ENCODE results near the gene SPNS2. TPM values are rescaled to one million over a fixed set of nuclear protein-coding genes. Genes with fewer than 3 reads are reported as not detected.

Gene SPNS2
- total RNA-seq, 3 donors from 2014 or later: 9.2 to 24.5 (median 11.0) TPM

DNA sequence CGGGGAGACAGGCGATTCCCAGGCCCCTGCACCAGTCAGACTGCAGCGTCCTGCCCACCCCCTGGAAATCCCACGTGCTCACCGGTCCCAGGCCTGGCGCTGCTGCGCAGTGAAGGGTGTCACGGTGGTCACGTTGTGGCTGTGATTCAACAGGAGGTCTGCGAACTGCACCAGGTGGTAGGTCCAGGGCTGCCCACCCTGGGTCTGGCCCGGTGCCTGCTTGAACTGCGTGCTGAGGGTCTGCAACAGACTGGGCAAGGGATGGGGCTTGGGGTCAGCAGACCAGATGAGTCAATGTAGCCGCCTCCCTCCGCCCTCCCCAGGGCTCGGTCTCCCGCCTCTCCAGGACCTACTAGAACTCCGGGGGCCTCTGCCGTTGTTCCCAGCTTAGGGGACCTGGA is 49.4 kb downstream of the SPNS2 start:
- ATAC-seq: no peak
- Histone ChIP-seq H3K4me1 (ENCODE audit: low read depth) (no peaks in the 10 kb centered on the region), H3K4me3 (no peak overlapping the region), H3K36me3 (ENCODE audit: low read depth) (no peaks in the 10 kb centered on the region), H3K9me3 (no peaks in the 10 kb centered on the region)
- TF ChIP-seq, protein P1, sequence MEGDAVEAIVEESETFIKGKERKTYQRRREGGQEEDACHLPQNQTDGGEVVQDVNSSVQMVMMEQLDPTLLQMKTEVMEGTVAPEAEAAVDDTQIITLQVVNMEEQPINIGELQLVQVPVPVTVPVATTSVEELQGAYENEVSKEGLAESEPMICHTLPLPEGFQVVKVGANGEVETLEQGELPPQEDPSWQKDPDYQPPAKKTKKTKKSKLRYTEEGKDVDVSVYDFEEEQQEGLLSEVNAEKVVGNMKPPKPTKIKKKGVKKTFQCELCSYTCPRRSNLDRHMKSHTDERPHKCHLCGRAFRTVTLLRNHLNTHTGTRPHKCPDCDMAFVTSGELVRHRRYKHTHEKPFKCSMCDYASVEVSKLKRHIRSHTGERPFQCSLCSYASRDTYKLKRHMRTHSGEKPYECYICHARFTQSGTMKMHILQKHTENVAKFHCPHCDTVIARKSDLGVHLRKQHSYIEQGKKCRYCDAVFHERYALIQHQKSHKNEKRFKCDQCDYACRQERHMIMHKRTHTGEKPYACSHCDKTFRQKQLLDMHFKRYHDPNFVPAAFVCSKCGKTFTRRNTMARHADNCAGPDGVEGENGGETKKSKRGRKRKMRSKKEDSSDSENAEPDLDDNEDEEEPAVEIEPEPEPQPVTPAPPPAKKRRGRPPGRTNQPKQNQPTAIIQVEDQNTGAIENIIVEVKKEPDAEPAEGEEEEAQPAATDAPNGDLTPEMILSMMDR (IDR thresholded peaks at IDR 0.05): no peak
- DNase-seq: peak in 2 of 3 donors; percentile 18 to 31
- intact Hi-C loops (cut with DNase I, micrococcal nuclease): no loop called here

DNA sequence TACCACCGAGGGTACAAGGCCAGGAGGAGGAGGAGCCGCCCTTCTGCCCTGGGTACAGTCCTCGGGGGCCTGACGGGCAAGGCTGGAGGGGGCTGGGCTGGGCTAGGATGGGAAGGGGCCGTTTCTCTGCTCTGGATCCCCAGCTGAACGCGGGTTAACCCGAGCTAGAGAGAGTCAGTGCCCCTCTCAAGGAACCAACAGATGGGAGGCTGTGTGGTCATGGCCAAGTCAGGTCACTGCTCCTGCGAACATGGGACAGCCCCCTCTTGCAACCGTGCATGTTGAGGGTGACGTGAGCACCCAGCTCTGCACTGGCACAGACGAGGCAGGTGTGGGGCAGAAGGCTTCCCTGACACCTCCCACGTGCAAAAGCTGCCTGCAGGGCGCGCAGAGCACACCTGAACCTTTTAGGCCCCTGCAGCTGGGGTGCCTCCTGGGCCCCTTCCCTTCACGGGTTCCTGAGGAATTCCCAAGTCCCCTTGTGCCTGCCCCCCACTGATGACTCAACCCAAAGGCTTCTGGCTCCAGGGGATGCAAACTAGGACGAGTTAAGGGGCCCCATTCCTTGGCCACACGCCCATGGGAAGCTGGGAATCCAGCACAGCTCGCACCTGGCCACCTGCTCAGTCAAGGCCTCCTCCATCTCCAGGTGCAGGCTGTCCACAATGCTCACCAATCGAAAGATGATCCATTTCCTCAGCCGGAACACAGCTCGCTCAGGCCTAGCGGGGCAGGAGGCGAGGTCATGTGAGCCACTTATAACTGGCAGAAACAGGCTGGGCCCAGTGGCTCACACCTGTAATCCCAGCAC is 50.2 kb downstream of the SPNS2 start:
- ATAC-seq (no peak), DNase-seq (peak in 2 of 3 donors; percentile 14 to 25)
- Histone ChIP-seq H3K36me3 (ENCODE audit: low read depth) (no peaks in the 10 kb centered on the region), H3K9me3 (no peaks in the 10 kb centered on the region), H3K4me3 (no peak overlapping the region), H3K4me1 (ENCODE audit: low read depth) (peaks cover 1% of the 10 kb centered on the region)
- intact Hi-C loops (cut with DNase I, micrococcal nuclease): no loop called here
- TF ChIP-seq, protein P1 (IDR thresholded peaks at IDR 0.05): no peak

DNA sequence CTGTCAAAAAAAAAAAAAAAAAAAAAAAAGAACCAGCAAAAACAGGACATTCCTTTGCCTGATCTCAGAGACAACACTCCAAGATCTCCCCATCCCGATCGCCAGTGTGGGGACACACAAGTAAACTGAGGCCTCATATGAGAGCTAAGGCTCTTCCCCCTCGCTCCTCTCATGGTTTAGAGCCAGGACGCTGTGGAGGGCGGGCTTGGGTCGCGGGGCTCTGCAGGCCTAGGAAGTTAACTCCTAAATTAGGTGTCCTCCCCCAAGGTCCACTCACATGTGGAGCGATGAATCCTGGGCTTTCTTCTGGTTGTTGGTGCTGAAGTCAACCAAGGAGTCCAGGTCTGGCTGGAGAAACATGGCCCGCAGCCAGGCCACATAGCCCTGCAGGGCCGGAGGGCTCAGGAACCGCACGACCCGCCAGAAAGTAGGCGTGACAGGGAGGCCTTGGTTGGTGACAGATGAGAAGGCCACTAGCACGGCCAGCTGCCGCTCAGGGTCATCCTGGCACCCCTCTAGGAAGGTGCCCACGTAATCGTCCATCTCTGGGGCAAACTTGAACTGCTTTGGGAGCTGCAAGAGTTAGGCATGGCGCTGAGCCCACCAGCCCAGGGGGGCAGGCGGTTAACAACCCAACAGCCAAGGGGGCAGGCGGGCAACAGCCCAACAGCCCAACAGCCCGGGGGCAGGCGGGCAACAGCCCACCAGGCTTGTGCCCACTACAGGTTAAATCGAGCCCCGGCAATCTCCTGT is 51.3 kb downstream of the SPNS2 start:
- TF ChIP-seq, protein P1 (IDR thresholded peaks at IDR 0.05): no peak
- DNase-seq: peak in 1 of 3 donors; percentile 29
- no peak overlapping the region for H3K4me3 ChIP-seq
- no peaks in the 10 kb centered on the region for H3K36me3 ChIP-seq (ENCODE audit: low read depth)
- peaks cover 10% of the 10 kb centered on the region for H3K4me1 ChIP-seq (ENCODE audit: low read depth)
- intact Hi-C loops (cut with DNase I, micrococcal nuclease): no loop called here
- no peak for ATAC-seq
- no peaks in the 10 kb centered on the region for H3K9me3 ChIP-seq

DNA sequence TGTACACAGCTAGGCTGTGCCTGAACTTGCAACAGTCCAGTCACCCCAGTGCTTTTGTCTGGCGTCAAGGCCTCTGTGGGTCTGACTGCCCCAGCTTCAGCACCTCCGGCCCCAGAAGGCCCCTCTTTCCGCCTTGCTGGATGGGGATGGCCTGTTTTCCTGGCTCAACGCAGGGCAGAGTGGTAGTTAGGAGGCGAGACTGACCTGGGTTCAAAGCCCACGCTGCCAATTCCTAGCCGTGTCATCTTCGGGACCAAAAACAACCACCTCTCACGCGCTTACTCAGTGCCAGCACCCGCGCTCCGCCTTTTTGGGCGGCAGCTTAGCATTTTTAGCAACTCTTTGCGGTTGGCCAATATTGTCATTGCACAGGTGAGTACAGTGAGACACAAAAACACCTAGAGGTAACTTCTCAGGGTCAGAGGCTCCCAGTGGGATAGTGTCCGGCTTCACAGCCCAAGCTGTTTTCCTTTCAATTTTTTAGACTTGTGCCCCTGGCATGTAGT is 51.9 kb downstream of the SPNS2 start:
- ATAC-seq (no peak), DNase-seq (peak in 2 of 3 donors; percentile 20 to 35)
- Histone ChIP-seq H3K9me3 (no peaks in the 10 kb centered on the region), H3K4me3 (no peak overlapping the region), H3K36me3 (ENCODE audit: low read depth) (no peaks in the 10 kb centered on the region), H3K4me1 (ENCODE audit: low read depth) (peaks cover 10% of the 10 kb centered on the region)
- intact Hi-C loops (cut with DNase I, micrococcal nuclease): no loop called here
- TF ChIP-seq, protein P1 (IDR thresholded peaks at IDR 0.05): no peak

DNA sequence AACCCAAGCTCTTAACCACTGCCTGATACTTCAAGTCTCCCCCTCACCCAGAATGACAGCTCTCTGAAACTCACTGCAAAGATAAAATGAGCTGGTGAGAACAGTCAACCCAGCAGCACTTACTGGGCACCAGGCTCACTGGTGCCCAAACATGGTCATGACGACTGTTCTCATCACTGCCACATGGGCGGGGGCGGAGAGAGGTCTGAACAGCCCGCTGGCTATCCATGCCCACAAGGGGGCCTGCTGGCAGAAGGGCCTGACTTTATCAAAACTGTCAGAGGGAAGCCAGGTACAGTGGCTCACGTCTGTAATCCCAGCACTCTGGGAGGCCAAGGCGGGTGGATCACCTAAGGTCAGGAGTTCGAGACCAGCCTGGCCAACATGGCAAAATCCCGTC is 52.5 kb downstream of the SPNS2 start:
- H3K4me3 ChIP-seq: no peak overlapping the region
- peaks cover 15% of the 10 kb centered on the region for H3K4me1 ChIP-seq (ENCODE audit: low read depth)
- intact Hi-C loops (cut with DNase I, micrococcal nuclease): no loop called here
- H3K36me3 ChIP-seq (ENCODE audit: low read depth): no peaks in the 10 kb centered on the region
- H3K9me3 ChIP-seq: no peaks in the 10 kb centered on the region
- DNase-seq: peak in 1 of 3 donors; percentile 23
- ATAC-seq: no peak
- TF ChIP-seq, protein P1 (IDR thresholded peaks at IDR 0.05): no peak
